HG02763 (cell line): ENCODE measurements around the gene DCLK2.
A peak's percentile ranks its signal among the peaks of the same experiment; 100 is the strongest.

Experiments used
- ATAC-seq: cut with Tn5 transposase; IDR thresholded peaks from one replicate; pipeline ENCODE4 v1.9.1; 2021; ENCODE audit warnings: mild to moderate bottlenecking, moderate library complexity; ENCODE audit not compliant: unreplicated experiment

The DCLK2 gene

GRCh38 chr4:150078041-150078578, at the start of gene DCLK2:
Gene DCLK2 (plus strand): TSS chr4:150078445. CDS start chr4:150079028, 583 bp downstream.
- no peak for ATAC-seq

GRCh38 chr4:150032541-150032940, 45.7 kb upstream of the DCLK2 start:
- no peak for ATAC-seq

GRCh38 chr4:150033081-150033480, 45.2 kb upstream of the DCLK2 start:
- ATAC-seq: no peak

GRCh38 chr4:150033901-150034300, 44.3 kb upstream of the DCLK2 start:
- ATAC-seq: no peak

- no peak for ATAC-seq
These were observed 40.9 kb upstream of the DCLK2 start for GRCh38 chr4:150037251-150037856.

GRCh38 chr4:150038335-150039076, 39.7 kb upstream of the DCLK2 start:
- peak; percentile 82 for ATAC-seq

GRCh38 chr4:150039274-150040127, 38.7 kb upstream of the DCLK2 start:
- no peak for ATAC-seq

- no peak for ATAC-seq
These were observed 33.7 kb upstream of the DCLK2 start for GRCh38 chr4:150044517-150044916.

- no peak for ATAC-seq
These were observed 32.8 kb upstream of the DCLK2 start for GRCh38 chr4:150045410-150045809.

- ATAC-seq: no peak
These were observed 31.5 kb upstream of the DCLK2 start for GRCh38 chr4:150046728-150047217.

- ATAC-seq: no peak
These were observed 30.7 kb upstream of the DCLK2 start for GRCh38 chr4:150047546-150047945.

- no peak for ATAC-seq
These were observed 28.6 kb upstream of the DCLK2 start for GRCh38 chr4:150049682-150050081.

GRCh38 chr4:150050566-150050965, 27.7 kb upstream of the DCLK2 start:
- no peak for ATAC-seq

GRCh38 chr4:150051111-150051510, 27.1 kb upstream of the DCLK2 start:
- ATAC-seq: no peak

GRCh38 chr4:150055467-150055866, 22.8 kb upstream of the DCLK2 start:
- no peak for ATAC-seq

- no peak for ATAC-seq
These were observed 21.7 kb upstream of the DCLK2 start for GRCh38 chr4:150056569-150056968.

- ATAC-seq: no peak
These were observed 17.0 kb upstream of the DCLK2 start for GRCh38 chr4:150061086-150061776.

- ATAC-seq: no peak
These were observed 15.1 kb upstream of the DCLK2 start for GRCh38 chr4:150063128-150063527.

GRCh38 chr4:150065740-150066139, 12.5 kb upstream of the DCLK2 start:
- ATAC-seq: no peak

- no peak for ATAC-seq
These were observed 10.4 kb upstream of the DCLK2 start for GRCh38 chr4:150067859-150068258.
